Measurements from ENCODE around the gene ZNF354C.

The ZNF354C gene

GRCh38 chr5:179113945-179114641 is 53.9 kb downstream of the ZNF354C start:
- DNase-seq (ENCODE audit: low read depth in 2 of 2) = no peak

- no peak for DNase-seq (ENCODE audit: low read depth in 2 of 2)
These were observed 54.6 kb downstream of the ZNF354C start for GRCh38 chr5:179114756-179115155.

- DNase-seq (ENCODE audit: low read depth in 2 of 2) = no peak
These were observed 55.1 kb downstream of the ZNF354C start for GRCh38 chr5:179115307-179115706.

- DNase-seq (ENCODE audit: low read depth in 2 of 2) = no peak
These were observed 55.8 kb downstream of the ZNF354C start for GRCh38 chr5:179115845-179116524.

- no peak for DNase-seq (ENCODE audit: low read depth in 2 of 2)
These were observed 58.2 kb downstream of the ZNF354C start for GRCh38 chr5:179118338-179118737.

GRCh38 chr5:179118756-179119414 is 58.7 kb downstream of the ZNF354C start:
- no peak for DNase-seq (ENCODE audit: low read depth in 2 of 2)

- no peak for DNase-seq (ENCODE audit: low read depth in 2 of 2)
These were observed 59.4 kb downstream of the ZNF354C start for GRCh38 chr5:179119415-179120170.

GRCh38 chr5:179120421-179120861 is 60.3 kb downstream of the ZNF354C start:
- no peak for DNase-seq (ENCODE audit: low read depth in 2 of 2)

GRCh38 chr5:179120951-179121666 is 60.9 kb downstream of the ZNF354C start:
- no peak for DNase-seq (ENCODE audit: low read depth in 2 of 2)

GRCh38 chr5:179121667-179122111 is 61.5 kb downstream of the ZNF354C start:
- DNase-seq (ENCODE audit: low read depth in 2 of 2) = no peak

GRCh38 chr5:179122411-179123108 is 62.4 kb downstream of the ZNF354C start:
- no peak for DNase-seq (ENCODE audit: low read depth in 2 of 2)

- DNase-seq (ENCODE audit: low read depth in 2 of 2) = no peak
These were observed 62.9 kb downstream of the ZNF354C start for GRCh38 chr5:179123109-179123426.

GRCh38 chr5:179123491-179124272 is 63.5 kb downstream of the ZNF354C start:
- DNase-seq (ENCODE audit: low read depth in 2 of 2) = no peak

- no peak for DNase-seq (ENCODE audit: low read depth in 2 of 2)
These were observed 64.2 kb downstream of the ZNF354C start for GRCh38 chr5:179124273-179124852.

GRCh38 chr5:179124853-179125788 is 64.9 kb downstream of the ZNF354C start:
- DNase-seq (ENCODE audit: low read depth in 2 of 2) = no peak

- DNase-seq (ENCODE audit: low read depth in 2 of 2) = no peak
These were observed 65.8 kb downstream of the ZNF354C start for GRCh38 chr5:179125789-179126505.

- DNase-seq (ENCODE audit: low read depth in 2 of 2) = no peak
These were observed 66.4 kb downstream of the ZNF354C start for GRCh38 chr5:179126506-179126991.
